Mesenchymal stem cell (in vitro differentiated cells and primary cell): ENCODE measurements around the gene PIGT. TPM values are rescaled to one million over a fixed set of nuclear protein-coding genes. Genes with fewer than 3 reads are reported as not detected.
"Not testable (repeated sequence)": the region's sequence is repeated elsewhere in the genome, so short reads cannot be mapped to it uniquely, and the experiment has no call there.

ENCODE experiments used
- DNase-seq: peaks from one replicate; pipeline ENCODE4 v3.0.0-alpha.2; 2013
- H2AFZ ChIP-seq: one replicate; pipeline ENCODE4 v1.6.1; 2013; ENCODE audit warnings: low read depth, mild to moderate bottlenecking, control low read depth, inconsistent platforms, low read length, moderate library complexity
- H2AK5ac ChIP-seq: 2 replicates; pipeline ENCODE4 v1.6.1; 2013; ENCODE audit warnings: low read length, moderate library complexity, mild to moderate bottlenecking, inconsistent platforms; ENCODE audit not compliant: severe bottlenecking
- H2BK120ac ChIP-seq: one replicate; pipeline ENCODE4 v1.6.1; 2013; ENCODE audit warnings: low read depth, mild to moderate bottlenecking, inconsistent platforms, low read length, moderate library complexity
- H2BK12ac ChIP-seq, 2 experiments: one replicate each; pipeline ENCODE4 v1.6.1; 2013; ENCODE audit warnings: inconsistent platforms in 2 of 2, low read length in 2 of 2, mild to moderate bottlenecking in 2 of 2, moderate library complexity in 2 of 2, control low read depth in 1 of 2
- H2BK15ac ChIP-seq: one replicate; pipeline ENCODE4 v1.6.1; 2013; ENCODE audit warnings: mild to moderate bottlenecking, low read depth, inconsistent platforms; ENCODE audit not compliant: poor library complexity, severe bottlenecking
- H2BK5ac ChIP-seq: 2 replicates; pipeline ENCODE4 v1.6.1; 2013; ENCODE audit warnings: low read depth, mild to moderate bottlenecking, low read length, control low read depth, inconsistent platforms; ENCODE audit not compliant: poor library complexity, severe bottlenecking
- H3K14ac ChIP-seq, 2 experiments: one replicate each; pipeline ENCODE4 v1.6.1; 2013; ENCODE audit warnings: inconsistent platforms in 2 of 2, low read length in 2 of 2, control low read depth in 1 of 2, mild to moderate bottlenecking in 1 of 2, moderate library complexity in 1 of 2
- H3K18ac ChIP-seq, 2 experiments: one replicate each; pipeline ENCODE4 v1.6.1; 2013; ENCODE audit warnings: inconsistent platforms in 2 of 2, low read length in 2 of 2, control low read depth in 1 of 2, low read depth in 1 of 2, mild to moderate bottlenecking in 1 of 2
- H3K23ac ChIP-seq, 2 experiments: one replicate each; pipeline ENCODE4 v1.6.1; 2013; ENCODE audit warnings: inconsistent platforms in 2 of 2, low read length in 2 of 2, mild to moderate bottlenecking in 2 of 2, moderate library complexity in 2 of 2, control low read depth in 1 of 2
- H3K27ac ChIP-seq: 2 replicates; pipeline ENCODE4 v1.5.1; 2013; ENCODE audit warnings: mild to moderate bottlenecking, moderate library complexity, low read length, control low read depth, inconsistent platforms; ENCODE audit not compliant: poor library complexity, severe bottlenecking
- H3K27me3 ChIP-seq, 2 experiments: 2 replicates each; pipeline versions ENCODE4 v1.6.1 to v1.7.0; 2013; ENCODE audit warnings: low read length in 2 of 2, mild to moderate bottlenecking in 2 of 2, moderate library complexity in 2 of 2, control low read depth in 1 of 2, inconsistent platforms in 1 of 2; ENCODE audit not compliant: control insufficient read depth in 1 of 2, insufficient read depth in 1 of 2
- H3K36me3 ChIP-seq, 2 experiments: 2 replicates each; pipeline versions ENCODE4 v1.6.1 to v1.7.0; 2013; ENCODE audit warnings: low read length in 2 of 2, control low read depth in 1 of 2, inconsistent platforms in 1 of 2, low read depth in 1 of 2, mild to moderate bottlenecking in 1 of 2; ENCODE audit not compliant: insufficient read depth in 2 of 2, control insufficient read depth in 1 of 2
- H3K4ac ChIP-seq, 2 experiments: one replicate each; pipeline ENCODE4 v1.6.1; 2013; ENCODE audit warnings: inconsistent platforms in 2 of 2, low read length in 2 of 2, mild to moderate bottlenecking in 2 of 2, moderate library complexity in 2 of 2, control low read depth in 1 of 2, low read depth in 1 of 2
- H3K4me1 ChIP-seq: 2 replicates; pipeline ENCODE4 v1.6.1; 2013; ENCODE audit warnings: low read depth, low read length, control low read depth; ENCODE audit not compliant: control insufficient read depth, insufficient read depth
- H3K4me2 ChIP-seq: 2 replicates; pipeline ENCODE4 v1.6.1; 2013; ENCODE audit warnings: low read length, mild to moderate bottlenecking, inconsistent platforms; ENCODE audit not compliant: poor library complexity, severe bottlenecking
- H3K4me3 ChIP-seq, 2 experiments: 2 replicates each; pipeline versions ENCODE4 v1.5.1 to v1.7.0; 2013; ENCODE audit warnings: low read length in 2 of 2, mild to moderate bottlenecking in 2 of 2, control low read depth in 1 of 2, low read depth in 1 of 2; ENCODE audit not compliant: insufficient read depth in 1 of 2
- H3K79me1 ChIP-seq: replicated peaks from 2 replicates; pipeline ENCODE4 v1.6.1; 2013; ENCODE audit warnings: mild to moderate bottlenecking, control low read depth, low read length, inconsistent platforms; ENCODE audit not compliant: poor library complexity, severe bottlenecking
- H3K9ac ChIP-seq: 2 replicates; pipeline ENCODE4 v1.7.0; 2013; ENCODE audit warnings: mild to moderate bottlenecking, low read length, moderate library complexity
- H3K9me3 ChIP-seq: 2 replicates; pipeline ENCODE4 v1.7.0; 2013; ENCODE audit warnings: mild to moderate bottlenecking, low read length; ENCODE audit not compliant: control insufficient read depth
- H4K8ac ChIP-seq: one replicate; pipeline ENCODE4 v1.6.1; 2013; ENCODE audit warnings: inconsistent platforms, mild to moderate bottlenecking, low read length, moderate library complexity
- H4K91ac ChIP-seq: one replicate; pipeline ENCODE4 v1.6.1; 2013; ENCODE audit warnings: mild to moderate bottlenecking, low read length, inconsistent platforms
- WGBS: methylation state at CpG from one replicate; pipeline ENCODE4 v1.1.7; 2013; ENCODE audit warnings: mixed read lengths; 5-methylcytosine and 5-hydroxymethylcytosine counted together
- small RNA-seq: library from polyadenylated mRNA; stranded (forward); fragments of <200 nt; extraction: miRNeasy Mini kit (QIAGEN cat#:217004); gene quantifications from one replicate; pipeline ENCODE3, GENCODE V24; 2013; ENCODE audit warnings: low read depth

PIGT gene

DNA sequence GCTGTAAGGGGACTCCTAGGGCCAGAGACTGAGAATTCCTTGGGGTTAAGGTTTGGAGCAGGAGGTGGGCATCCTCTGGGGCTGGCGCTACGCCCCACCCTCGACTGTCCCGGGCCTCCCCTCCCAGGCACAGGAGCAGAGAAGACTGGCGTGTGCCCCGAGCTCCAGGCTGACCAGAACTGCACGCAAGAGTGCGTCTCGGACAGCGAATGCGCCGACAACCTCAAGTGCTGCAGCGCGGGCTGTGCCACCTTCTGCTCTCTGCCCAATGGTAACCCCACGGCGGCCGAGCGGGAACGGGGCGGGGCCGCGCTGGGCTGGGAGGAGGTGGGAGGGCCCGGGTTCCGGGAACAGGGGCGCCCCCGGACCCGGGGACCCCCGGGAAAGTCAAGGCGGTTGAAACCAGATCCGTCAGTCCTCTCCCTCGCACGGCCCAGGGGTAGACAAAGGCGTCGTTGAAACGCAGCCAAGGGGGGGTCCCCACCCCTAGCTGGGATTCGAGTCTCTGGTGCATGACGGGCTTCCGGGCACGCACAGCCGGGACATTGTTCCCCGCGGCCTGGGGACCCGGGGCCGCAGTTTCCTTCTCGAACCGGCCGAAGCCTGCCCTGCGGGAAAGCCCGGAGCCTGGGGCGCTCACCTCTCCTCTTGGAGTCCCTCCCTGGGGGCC, 54.5 kb downstream of the PIGT start:
- H2BK120ac ChIP-seq: no peak overlapping the region
- H2BK12ac ChIP-seq: no peak overlapping the region
- DNase-seq: peak; percentile 25
- no peak overlapping the region for H4K91ac ChIP-seq
- no peak overlapping the region for H3K14ac ChIP-seq
- no peak overlapping the region for H2BK15ac ChIP-seq
- H4K8ac ChIP-seq: no peak overlapping the region
- H3K36me3 ChIP-seq: no peaks in the 10 kb centered on the region
- no peak overlapping the region for H3K18ac ChIP-seq
- no peak overlapping the region for H3K27ac ChIP-seq
- peak overlapping the region in 1 of 2 experiments; percentile 85 for H3K23ac ChIP-seq
- peaks cover 16% of the 10 kb centered on the region for H3K4me1 ChIP-seq
- no peaks in the 10 kb centered on the region for H3K9me3 ChIP-seq
- WGBS: under 1% methylated on average over 50 of the region's 50 CpGs
- H3K4ac ChIP-seq: no peak overlapping the region
- peak overlapping the region; percentile 46 to 71 for H3K4me3 ChIP-seq
- H3K4me2 ChIP-seq: peak overlapping the region; percentile 80
- H3K9ac ChIP-seq: peak overlapping the region; percentile 64
- H2AK5ac ChIP-seq: no peak overlapping the region
- H2BK5ac ChIP-seq: no peak overlapping the region
- peaks cover 57 to 65% of the 10 kb centered on the region in 2 experiments for H3K27me3 ChIP-seq
- peak overlapping the region; percentile 37 for H2AFZ ChIP-seq
- H3K79me1 ChIP-seq: no peaks in the 10 kb centered on the region

DNA sequence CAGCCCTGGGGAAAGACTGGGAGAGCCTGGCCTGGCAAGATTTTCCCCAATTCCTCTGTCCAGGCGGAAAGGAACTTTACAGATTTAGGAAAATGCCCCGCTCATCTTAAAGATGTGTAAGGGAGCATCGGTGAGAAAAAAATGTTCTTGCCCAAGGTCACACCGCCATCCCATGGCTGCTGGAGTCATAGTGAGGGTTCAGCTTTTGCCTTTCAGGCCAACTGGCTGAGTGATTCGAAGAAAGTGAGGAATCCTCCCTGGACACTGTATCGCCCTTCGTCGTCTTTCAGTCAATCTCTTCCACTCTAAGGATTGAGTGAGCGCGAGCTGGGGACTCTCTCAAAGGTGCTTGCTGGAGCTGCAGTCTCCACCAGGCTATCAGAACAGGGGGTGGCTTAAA, 55.0 kb downstream of the PIGT start:
- Histone ChIP-seq H2AFZ (no peak overlapping the region), H3K4me1 (peaks cover 16% of the 10 kb centered on the region), H4K8ac (no peak overlapping the region), H4K91ac (no peak overlapping the region), H3K36me3 (no peaks in the 10 kb centered on the region), H3K18ac (no peak overlapping the region), H2BK120ac (no peak overlapping the region), H3K9me3 (no peaks in the 10 kb centered on the region), H2AK5ac (no peak overlapping the region), H3K79me1 (no peaks in the 10 kb centered on the region), H3K4ac (no peak overlapping the region), H2BK12ac (no peak overlapping the region), H2BK15ac (no peak overlapping the region), H3K4me2 (peak overlapping the region; percentile 80), H3K27ac (no peak overlapping the region), H2BK5ac (no peak overlapping the region), H3K4me3 (peak overlapping the region in 1 of 2 experiments; percentile 71), H3K27me3 (peaks cover 52 to 61% of the 10 kb centered on the region in 2 experiments), H3K14ac (no peak overlapping the region), H3K9ac (peak overlapping the region; percentile 64), H3K23ac (no peak overlapping the region)
- DNase-seq: no peak
- WGBS: 26% methylated on average over 10 of the region's 10 CpGs

DNA sequence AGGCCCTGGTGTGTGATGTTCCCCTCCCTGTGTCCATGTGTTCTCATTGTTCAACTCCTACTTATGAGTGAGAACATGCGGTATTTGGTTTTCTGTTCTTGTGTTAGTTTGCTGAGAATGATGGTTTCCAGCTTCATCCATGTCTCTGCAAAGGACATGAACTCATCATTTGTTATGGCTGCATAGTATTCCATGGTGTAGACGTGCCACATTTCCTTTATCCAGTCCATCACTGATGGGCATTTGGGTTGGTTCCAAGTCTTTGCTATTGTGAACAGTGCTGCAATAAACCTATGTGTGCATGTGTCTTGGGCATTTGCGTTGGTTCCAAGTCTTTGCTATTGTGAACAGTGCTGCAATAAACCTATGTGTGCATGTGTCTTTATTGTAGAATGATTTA, 56.3 kb downstream of the PIGT start:
- H3K79me1 ChIP-seq, H3K9ac ChIP-seq, H2BK5ac ChIP-seq, H3K27ac ChIP-seq, H3K18ac ChIP-seq, H3K4me3 ChIP-seq, H3K4me2 ChIP-seq, H2AFZ ChIP-seq, H3K36me3 ChIP-seq, H3K4ac ChIP-seq, H4K8ac ChIP-seq, H2BK15ac ChIP-seq, H3K23ac ChIP-seq, H2AK5ac ChIP-seq, H3K9me3 ChIP-seq, H4K91ac ChIP-seq, H3K14ac ChIP-seq, H2BK120ac ChIP-seq, DNase-seq, H2BK12ac ChIP-seq: not testable (repeated sequence)
- H3K4me1 ChIP-seq: peaks cover 16% of the 10 kb centered on the region
- 91% methylated on average over 2 of the region's 3 CpGs for WGBS
- peaks cover 43 to 51% of the 10 kb centered on the region in 2 experiments for H3K27me3 ChIP-seq

Small RNA genes lying within 50 kb of the gene (small RNA-seq; reads per million reads assigned to genes)
- gene MIR6812: not detected
